HCT116 (cell line): ENCODE results near the gene CBLB. TPM values are rescaled to one million over a fixed set of nuclear protein-coding genes. Genes with fewer than 3 reads are reported as not detected.

Experiments
- ATAC-seq: fragments of 200-7000 bp; cut with Tn5 transposase; 2 replicates; pipeline ENCODE4 v1.9.1; 2020; ENCODE audit warnings: mild to moderate bottlenecking, moderate library complexity
- BruUV-seq: library from RNA; stranded (reverse); fragments of 400-500 nt; replicated peaks from 2 replicates; lab custom pipeline; 2021; lab: Mats Ljungman, UMichigan
- CTCF ChIA-PET: fragments of 300-600 bp; sonication (Branson Sonifier 250); formaldehyde crosslinking; loops from one replicate; lab custom pipeline; 2021; ENCODE audit warnings: antibody characterized with exemption; lab: Charles Lee
- POLR2A ChIA-PET: fragments of 300-600, 350-600 bp; sonication (Branson Sonifier 250); formaldehyde crosslinking; loops from one replicate; lab custom pipeline; 2021; ENCODE audit warnings: antibody characterized with exemption; lab: Charles Lee
- RAD21 ChIA-PET, 2 experiments: fragments of 300-600 bp; sonication (Branson Sonifier 250); formaldehyde crosslinking; loops; one replicate each; lab custom pipeline; 2023; ENCODE audit warnings: low total read pairs in 2 of 2; ENCODE audit not compliant: uncharacterized antibody in 2 of 2, unreplicated experiment in 2 of 2, low non-redundant PET in 1 of 2; lab: Charles Lee
- DNase-seq: peaks from one replicate; pipeline ENCODE4 v3.0.0-alpha.2; 2010; ENCODE audit warnings: low read depth, low spot score
- H2AFZ ChIP-seq: fragments of 200-600 bp; shearing (Covaris generic), sonication (generic); 2 replicates; pipeline ENCODE4 v1.6.1; 2017; ENCODE audit warnings: low read depth, mixed run types, mixed read lengths, antibody characterized with exemption, low read length; ENCODE audit not compliant: poor library complexity, severe bottlenecking
- H3K27ac ChIP-seq: 2 replicates; pipeline ENCODE4 v1.5.1; 2012; ENCODE audit warnings: low read depth, low read length
- H3K27me3 ChIP-seq: fragments of 200-600 bp; sonication (generic); 2 replicates; pipeline ENCODE4 v1.6.1; 2016; ENCODE audit warnings: mixed run types, low read length, mixed read lengths; ENCODE audit not compliant: insufficient read depth
- H3K36me3 ChIP-seq, 2 experiments: fragments of 200-500 bp in 1 of 2; fragments of 200-600 bp in 1 of 2; sonication (Bioruptor generic) in 1 of 2; sonication (generic) in 1 of 2; 2 replicates each; pipeline versions ENCODE4 v1.5.1 to v1.6.1; 2014 to 2016; ENCODE audit warnings: low read length in 2 of 2, inconsistent platforms in 1 of 2, mixed read lengths in 1 of 2, mixed run types in 1 of 2; ENCODE audit not compliant: insufficient read depth in 2 of 2, control insufficient read depth in 1 of 2
- H3K4me1 ChIP-seq, 2 experiments: fragments of 200-600 bp in 1 of 2; sonication (generic) in 1 of 2; 2 replicates each; pipeline versions ENCODE4 v1.5.1 to v1.6.1; 2012 to 2017; ENCODE audit warnings: low read length in 2 of 2, inconsistent platforms in 1 of 2, mild to moderate bottlenecking in 1 of 2, mixed read lengths in 1 of 2, mixed run types in 1 of 2, moderate library complexity in 1 of 2; ENCODE audit not compliant: insufficient read depth in 2 of 2, control insufficient read depth in 1 of 2
- H3K4me2 ChIP-seq: fragments of 200-600 bp; sonication (generic); 2 replicates; pipeline ENCODE4 v1.6.1; 2017; ENCODE audit warnings: mixed run types, low read length, mixed read lengths
- H3K4me3 ChIP-seq, 2 experiments: fragments of 200-600 bp in 1 of 2; sonication (generic) in 1 of 2; replicated peaks in 1 of 2; 2 replicates each; pipeline ENCODE4 v1.5.1; 2011 to 2016; ENCODE audit warnings: low read length in 2 of 2, control low read depth in 1 of 2, low read depth in 1 of 2, mild to moderate bottlenecking in 1 of 2, mixed read lengths in 1 of 2, mixed run types in 1 of 2
- H3K79me2 ChIP-seq: fragments of 200-600 bp; sonication (generic); 2 replicates; pipeline ENCODE4 v1.6.1; 2017; ENCODE audit warnings: mild to moderate bottlenecking, mixed run types, low read length, moderate library complexity, mixed read lengths; ENCODE audit not compliant: insufficient read depth
- H3K9ac ChIP-seq: fragments of 200-600 bp; sonication (generic); 2 replicates; pipeline ENCODE4 v1.6.1; 2016; ENCODE audit warnings: low read length, mixed read lengths
- H3K9me2 ChIP-seq: fragments of 200-600 bp; sonication (generic), shearing (Covaris generic); 2 replicates; pipeline ENCODE4 v1.6.1; 2017; ENCODE audit warnings: mixed run types, mild to moderate bottlenecking, moderate library complexity; ENCODE audit not compliant: insufficient read depth
- H3K9me3 ChIP-seq, 2 experiments: fragments of 200-500 bp in 1 of 2; fragments of 200-600 bp in 1 of 2; sonication (Bioruptor generic) in 1 of 2; sonication (generic) in 1 of 2; 2 replicates each; pipeline ENCODE4 v1.6.1; 2014 to 2017; ENCODE audit warnings: low read length in 2 of 2, mixed read lengths in 2 of 2, inconsistent platforms in 1 of 2, low read depth in 1 of 2, mild to moderate bottlenecking in 1 of 2, mixed run types in 1 of 2, moderate library complexity in 1 of 2; ENCODE audit not compliant: control insufficient read depth in 1 of 2, insufficient read depth in 1 of 2
- H4K20me1 ChIP-seq: fragments of 200-600 bp; sonication (generic), shearing (Covaris generic); 2 replicates; pipeline ENCODE4 v1.6.1; 2017; ENCODE audit warnings: mixed run types, mild to moderate bottlenecking, moderate library complexity; ENCODE audit not compliant: insufficient read depth
- ATF3 ChIP-seq: IDR thresholded peaks from 2 replicates; pipeline ENCODE4 v1.6.1; 2012
- CBX3 ChIP-seq: IDR thresholded peaks from 2 replicates; pipeline ENCODE4 v1.6.1; 2012; ENCODE audit warnings: low read depth
- CEBPB ChIP-seq: IDR thresholded peaks from 2 replicates; pipeline ENCODE4 v1.6.1; 2012; ENCODE audit warnings: low read depth
- CTCF ChIP-seq, 3 experiments: fragments of 200-600 bp in 1 of 3; sonication (generic) in 1 of 3; IDR thresholded peaks in 2 of 3; conservative IDR thresholded peaks in 1 of 3; 2 replicates each; pipeline ENCODE4 v1.5.1; 2012 to 2017; ENCODE audit warnings: low read depth in 2 of 3, low read length in 2 of 3, antibody characterized with exemption in 1 of 3, borderline replicate concordance in 1 of 3, control low read depth in 1 of 3, mild to moderate bottlenecking in 1 of 3, mixed read lengths in 1 of 3, mixed run types in 1 of 3, moderate library complexity in 1 of 3; ENCODE audit not compliant: insufficient read depth in 1 of 3
- ELF1 ChIP-seq: IDR thresholded peaks from 2 replicates; pipeline ENCODE4 v1.6.1; 2012; ENCODE audit warnings: low read depth, borderline replicate concordance
- EZH2 ChIP-seq: fragments of 200-600 bp; sonication (generic); IDR thresholded peaks from 2 replicates; pipeline ENCODE4 v1.6.1; 2017; ENCODE audit warnings: antibody characterized with exemption, mixed run types
- MAX ChIP-seq: IDR thresholded peaks from 2 replicates; pipeline ENCODE4 v1.6.1; 2012
- POLR2AphosphoS5 ChIP-seq: IDR thresholded peaks from 2 replicates; pipeline ENCODE4 v1.6.1; 2011; ENCODE audit warnings: mild to moderate bottlenecking, low read depth, low read length, moderate library complexity
- RAD21 ChIP-seq: IDR thresholded peaks from 2 replicates; pipeline ENCODE4 v1.6.1; 2012; ENCODE audit warnings: low read depth, mild to moderate bottlenecking
- SIN3A ChIP-seq: IDR thresholded peaks from 2 replicates; pipeline ENCODE4 v1.6.1; 2012; ENCODE audit warnings: low read depth
- SRF ChIP-seq: IDR thresholded peaks from 2 replicates; pipeline ENCODE4 v1.6.1; 2012; ENCODE audit warnings: low read depth
- TCF7L2 ChIP-seq: IDR thresholded peaks from 2 replicates; pipeline ENCODE4 v1.7.0; 2011; ENCODE audit warnings: borderline replicate concordance, inconsistent platforms; ENCODE audit not compliant: insufficient read depth, insufficient read length; ENCODE audit errors: extremely low read depth
- YY1 ChIP-seq: IDR thresholded peaks from 2 replicates; pipeline ENCODE4 v1.6.1; 2011; ENCODE audit warnings: low read length, low read depth, moderate library complexity, mild to moderate bottlenecking; ENCODE audit not compliant: insufficient replicate concordance; ENCODE audit errors: extremely low read depth
- ZFX ChIP-seq: fragments of 450-650 bp; IDR thresholded peaks from 2 replicates; pipeline ENCODE4 v1.6.1; 2017
- ZNF274 ChIP-seq: fragments of 200-500 bp; sonication (Bioruptor generic); IDR thresholded peaks from 2 replicates; pipeline ENCODE4 v1.6.1; 2014; ENCODE audit warnings: mild to moderate bottlenecking, low read depth, low read length, inconsistent platforms
- intact Hi-C: fragments of 100-400 bp; cut with micrococcal nuclease; formaldehyde crosslinking; loops from 2 replicates; pipeline ENCODE4 v1.10.0; 2022
- total RNA-seq: library from RNA; stranded (reverse); gene quantifications from one replicate; pipeline ENCODE4 v1.2.1, GENCODE V29; 2021; ENCODE audit not compliant: unreplicated experiment

Gene CBLB
- total RNA-seq, 1 experiment from 2014 or later = 10.4 TPM

GRCh38 chr3:105832644-105833043 lies 36.2 kb downstream of the CBLB start:
- Histone ChIP-seq H3K79me2 (no peaks in the 10 kb centered on the region), H3K9ac (no peak overlapping the region), H3K36me3 (no peaks in the 10 kb centered on the region), H4K20me1 (no peaks in the 10 kb centered on the region), H3K27ac (no peak overlapping the region), H3K9me3 (no peaks in the 10 kb centered on the region), H3K4me2 (no peak overlapping the region), H3K9me2 (no peaks in the 10 kb centered on the region), H3K27me3 (no peaks in the 10 kb centered on the region), H3K4me1 (peaks cover 14 to 20% of the 10 kb centered on the region in 2 experiments)
- intact Hi-C loops = no loop called here
- ChIA-PET POLR2A (no interaction called here), RAD21 (no interaction called here)
- no peak for ATAC-seq
- no TSS peak for BruUV-seq
- TF ChIP-seq MAX (no peak), CTCF (IDR thresholded peaks at IDR 0.05 in 2 of 3, conservative IDR thresholded peaks at IDR 0.05 in 1 of 3; ENCODE audit: borderline replicate concordance in 1 of 3, insufficient read depth in 1 of 3, low read depth in 2 of 3, low read length in 2 of 3) (no peak), YY1 (no peak), ATF3 (no peak), TCF7L2 (no peak), POLR2AphosphoS5 (no peak)
- TF ChIP-seq, all 23 proteins: peak for 0
- no peak overlapping the region for H2AFZ ChIP-seq
- no peak for DNase-seq
- no peak overlapping the region for H3K4me3 ChIP-seq
- CTCF ChIA-PET = no interaction called here

GRCh38 chr3:105830836-105831235 lies 38.0 kb downstream of the CBLB start:
- POLR2A ChIA-PET = no interaction called here
- H3K4me3 ChIP-seq = no peak overlapping the region
- H3K4me1 ChIP-seq = peaks cover 14 to 21% of the 10 kb centered on the region in 2 experiments
- H3K9me2 ChIP-seq = no peaks in the 10 kb centered on the region
- no peak overlapping the region for H3K9ac ChIP-seq
- ATAC-seq (no peak), DNase-seq (no peak)
- no peak overlapping the region for H2AFZ ChIP-seq
- no peaks in the 10 kb centered on the region for H3K27me3 ChIP-seq
- H4K20me1 ChIP-seq = no peaks in the 10 kb centered on the region
- no peak overlapping the region for H3K4me2 ChIP-seq
- no peaks in the 10 kb centered on the region for H3K36me3 ChIP-seq
- H3K9me3 ChIP-seq = no peaks in the 10 kb centered on the region
- intact Hi-C loops = no loop called here
- no peak overlapping the region for H3K27ac ChIP-seq
- RAD21 ChIA-PET = no interaction called here
- CTCF ChIA-PET = no interaction called here
- BruUV-seq = no TSS peak
- H3K79me2 ChIP-seq = no peaks in the 10 kb centered on the region
- TF ChIP-seq YY1 = no peak
- TF ChIP-seq CBX3 = no peak
- no peak for TF ChIP-seq SIN3A
- no peak for TF ChIP-seq ZFX
- no peak for TF ChIP-seq ELF1
- TF ChIP-seq RAD21 = no peak
- no peak for TF ChIP-seq SRF
- TF ChIP-seq CTCF (IDR thresholded peaks at IDR 0.05 in 2 of 3, conservative IDR thresholded peaks at IDR 0.05 in 1 of 3; ENCODE audit: borderline replicate concordance in 1 of 3, insufficient read depth in 1 of 3, low read depth in 2 of 3, low read length in 2 of 3) = no peak
- TF ChIP-seq CEBPB = no peak
- no peak for TF ChIP-seq ZNF274
- TF ChIP-seq EZH2 = no peak
